Gastroesophageal sphincter (tissue), 4 donors: ENCODE results near the gene LRRTM4. TPM values are rescaled to one million over a fixed set of nuclear protein-coding genes. Genes with fewer than 3 reads are reported as not detected.
"Not testable (repeated sequence)": the region's sequence is repeated elsewhere in the genome, so short reads cannot be mapped to it uniquely, and the experiment has no call there.

Source experiments
- ATAC-seq: fragments of 150-250 bp; one replicate; pipeline ENCODE4 v1.9.1; 2016; ENCODE audit warnings: mild to moderate bottlenecking, moderate library complexity
- H3K27ac ChIP-seq, 4 donors: fragments of 200-600 bp; sonication (generic) in 3 of 4; 1 replicate in 3 of 4; 2 replicates in 1 of 4; pipeline ENCODE4 v1.5.1; 2016 to 2019
- H3K27me3 ChIP-seq: fragments of 200-600 bp; sonication (generic); one replicate; pipeline ENCODE4 v1.5.1; 2019
- H3K36me3 ChIP-seq, 2 donors: fragments of 200-600 bp; sonication (generic); one replicate each; pipeline ENCODE4 v1.5.1; 2019; ENCODE audit warnings: control low read depth in 1 of 2
- H3K4me1 ChIP-seq, 3 donors: fragments of 200-600 bp; sonication (generic); 1 replicate in 2 of 3; 2 replicates in 1 of 3; pipeline ENCODE4 v1.5.1; 2016 to 2019; ENCODE audit warnings: control low read depth in 2 of 3
- H3K4me3 ChIP-seq, 2 donors: fragments of 200-600 bp; sonication (generic); one replicate each; pipeline ENCODE4 v1.5.1; 2019; ENCODE audit warnings: mild to moderate bottlenecking in 1 of 2, moderate library complexity in 1 of 2
- H3K9me3 ChIP-seq, 3 donors: fragments of 200-600 bp; sonication (generic); one replicate each; pipeline ENCODE4 v1.5.1; 2017 to 2019; ENCODE audit warnings: control low read depth in 2 of 3
- CTCF ChIP-seq, 4 experiments: fragments of 200-600 bp in 2 of 4; fragments of 450-650 bp in 2 of 4; sonication (generic) in 1 of 4; IDR thresholded peaks; one replicate each; pipeline ENCODE4 v1.5.1; 2017 to 2019; ENCODE audit warnings: antibody characterized with exemption in 4 of 4, mild to moderate bottlenecking in 2 of 4, moderate library complexity in 2 of 4
- EP300 ChIP-seq: sonication (generic); formaldehyde crosslinking; IDR thresholded peaks from one replicate; pipeline ENCODE4 v1.6.1; 2017; ENCODE audit warnings: antibody characterized with exemption, mild to moderate bottlenecking
- POLR2A ChIP-seq, 2 donors: fragments of 450-650 bp; IDR thresholded peaks; one replicate each; pipeline ENCODE4 v1.6.1; 2017; ENCODE audit warnings: antibody characterized with exemption in 2 of 2, mild to moderate bottlenecking in 2 of 2, moderate library complexity in 1 of 2
- POLR2AphosphoS5 ChIP-seq: sonication (generic); formaldehyde crosslinking; IDR thresholded peaks from one replicate; pipeline ENCODE4 v1.6.1; 2017; ENCODE audit warnings: antibody characterized with exemption
- WGBS, 2 donors: methylation state at CpG; one replicate each; pipeline ENCODE4 v1.1.5; 2018; ENCODE audit warnings: low coverage in 1 of 2; 5-methylcytosine and 5-hydroxymethylcytosine counted together
- total RNA-seq, 4 donors: library from RNA; depleted of rRNA; stranded (reverse); fragments of >200 nt; gene quantifications; one replicate each; pipeline ENCODE4 v1.1.0, GENCODE V29; 2016

Gene LRRTM4
- total RNA-seq, 4 donors from 2014 or later = 0.12 to 0.30 (median 0.27) TPM; not detected in 1

- Histone ChIP-seq H3K27me3 (no peaks in the 10 kb centered on the region), H3K4me3 (no peak overlapping the region), H3K9me3 (no peaks in the 10 kb centered on the region), H3K27ac (no peak overlapping the region), H3K36me3 (no peaks in the 10 kb centered on the region), H3K4me1 (no peaks in the 10 kb centered on the region)
- no peak for ATAC-seq
- 60 to 79% methylated on average over 2 of the region's 2 CpGs for WGBS, 2 donors
- TF ChIP-seq POLR2A (IDR thresholded peaks at IDR 0.05) = no peak
- no peak for TF ChIP-seq EP300
- TF ChIP-seq CTCF (IDR thresholded peaks at IDR 0.05) = no peak
These were observed 331.3 kb downstream of the LRRTM4 start for GRCh38 chr2:77190721-77191346.

GRCh38 chr2:77185052-77185451 is 337.1 kb downstream of the LRRTM4 start:
- Histone ChIP-seq H3K4me1 (no peaks in the 10 kb centered on the region), H3K36me3 (no peaks in the 10 kb centered on the region), H3K27ac (no peak overlapping the region), H3K27me3 (no peaks in the 10 kb centered on the region), H3K4me3 (no peak overlapping the region), H3K9me3 (no peaks in the 10 kb centered on the region)
- WGBS, 2 donors = 58 to 59% methylated on average over 3 of the region's 3 CpGs
- TF ChIP-seq EP300 = no peak
- no peak for TF ChIP-seq CTCF (IDR thresholded peaks at IDR 0.05)
- TF ChIP-seq POLR2A (IDR thresholded peaks at IDR 0.05) = no peak
- ATAC-seq = no peak

GRCh38 chr2:77179297-77179696 is 342.9 kb downstream of the LRRTM4 start:
- Histone ChIP-seq H3K27me3 (no peaks in the 10 kb centered on the region), H3K27ac (no peak overlapping the region), H3K36me3 (no peaks in the 10 kb centered on the region), H3K4me1 (no peaks in the 10 kb centered on the region), H3K9me3 (no peaks in the 10 kb centered on the region), H3K4me3 (no peak overlapping the region)
- ATAC-seq = no peak
- TF ChIP-seq CTCF (IDR thresholded peaks at IDR 0.05) (no peak), POLR2A (IDR thresholded peaks at IDR 0.05) (no peak), EP300 (no peak), POLR2AphosphoS5 (no peak)
- 65 to 68% methylated on average over 5 of the region's 5 CpGs for WGBS, 2 donors

- H3K4me1 ChIP-seq, H3K36me3 ChIP-seq, H3K9me3 ChIP-seq, ATAC-seq, H3K27ac ChIP-seq, H3K27me3 ChIP-seq, H3K4me3 ChIP-seq: not testable (repeated sequence)
- WGBS, 2 donors = 60 to 64% methylated on average over 1 to 2 of the region's 4 CpGs
These were observed 346.9 kb downstream of the LRRTM4 start for GRCh38 chr2:77175266-77175780.

GRCh38 chr2:77169426-77169825 is 352.8 kb downstream of the LRRTM4 start:
- Histone ChIP-seq H3K27me3 (no peaks in the 10 kb centered on the region), H3K9me3 (peaks cover 0 to 8% (median 0%) of the 10 kb centered on the region in 3 donors), H3K36me3 (no peaks in the 10 kb centered on the region), H3K4me1 (no peaks in the 10 kb centered on the region), H3K27ac (no peak overlapping the region), H3K4me3 (no peak overlapping the region)
- 50 to 69% methylated on average over 2 of the region's 2 CpGs for WGBS, 2 donors
- no peak for TF ChIP-seq POLR2AphosphoS5
- no peak for TF ChIP-seq EP300
- TF ChIP-seq POLR2A (IDR thresholded peaks at IDR 0.05) = no peak
- TF ChIP-seq CTCF (IDR thresholded peaks at IDR 0.05) = no peak
- ATAC-seq = no peak

- H3K36me3 ChIP-seq = not testable (repeated sequence)
- peaks cover 0 to 18% (median 0%) of the 10 kb centered on the region in 3 donors for H3K9me3 ChIP-seq
These were observed 358.2 kb downstream of the LRRTM4 start for GRCh38 chr2:77164021-77164420.

More at GRCh38 chr2:77164021-77164420, 358.2 kb downstream of the LRRTM4 start:
- H3K27ac ChIP-seq, H3K27me3 ChIP-seq, H3K4me3 ChIP-seq, ATAC-seq, H3K4me1 ChIP-seq: not testable (repeated sequence)
